G401 (cell line): Measurements from ENCODE around the gene FAM9A. TPM values are rescaled to one million over a fixed set of nuclear protein-coding genes. Genes with fewer than 3 reads are reported as not detected.

Experiments used
- DNase-seq: peaks from one replicate; pipeline ENCODE4 v3.0.0-alpha.2; 2015; ENCODE audit warnings: low spot score
- in situ Hi-C: cut with HindIII; loops from 2 replicates; pipeline ENCODE4 v1.10.0; 2016; ENCODE audit warnings: low sequenced_read_pairs, mixed read lengths
- total RNA-seq: library from RNA; depleted of rRNA; stranded (reverse); fragments of >200 nt; shearing (Covaris generic); gene quantifications from 2 replicates; pipeline ENCODE4 v1.2.3, GENCODE V29; 2014; rRNA removed

The FAM9A gene
- total RNA-seq = not detected in 2 replicates

DNA sequence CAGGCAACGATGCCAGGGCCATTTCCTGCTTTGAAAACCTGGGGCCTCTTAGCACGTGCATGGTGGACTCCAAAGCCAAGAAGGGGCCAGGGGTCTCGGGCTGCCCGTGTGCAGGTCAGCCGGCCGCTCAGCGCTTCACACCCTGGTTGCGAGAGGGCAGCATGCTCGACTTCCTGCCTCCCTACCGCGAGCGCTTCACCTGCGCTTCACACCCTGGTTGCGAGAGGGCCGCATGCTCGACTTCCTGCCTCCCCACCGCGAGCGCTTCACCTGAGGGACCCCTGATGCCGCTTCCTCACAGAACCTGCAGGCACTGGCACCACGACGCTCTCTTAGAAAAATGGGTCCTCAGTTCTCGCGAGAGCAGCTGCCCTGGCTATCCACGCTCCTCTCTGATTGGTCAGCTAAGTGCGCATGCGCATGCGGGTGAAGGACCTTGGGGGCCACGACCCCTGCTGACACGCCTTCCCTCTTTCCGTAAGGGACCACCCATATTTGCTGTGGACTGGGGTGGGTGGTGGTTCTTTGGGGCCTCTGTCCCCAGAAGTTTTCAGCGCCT lies at the start of gene FAM9A:
Gene FAM9A, minus strand, starts transcription at position 343 of the 559 bp plus-strand sequence. CDS start 1,212 bp downstream, outside the sequence.
- in situ Hi-C loops = no loop called here
- DNase-seq = no peak

DNA sequence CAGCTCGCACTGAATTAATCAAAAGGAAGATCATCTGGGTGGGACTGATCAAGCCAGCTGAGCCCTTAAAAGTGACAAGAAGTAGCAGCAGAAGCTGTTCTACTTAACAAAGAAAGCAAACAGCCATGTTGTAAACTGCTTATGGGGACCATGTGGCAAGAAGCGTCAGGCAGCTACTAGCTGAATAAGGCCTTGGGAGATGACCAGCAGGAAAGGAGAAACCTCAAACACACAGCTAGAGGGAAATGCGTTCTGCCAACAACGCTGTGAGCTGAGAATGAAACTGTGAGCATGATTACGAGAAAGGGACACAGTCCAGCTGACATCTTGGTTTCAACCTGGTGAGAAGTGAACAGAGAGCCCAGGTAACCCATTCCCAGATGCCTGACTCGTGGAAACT lies 49.3 kb upstream of the FAM9A start:
- in situ Hi-C loops = no loop called here
- peak; percentile 23 for DNase-seq

DNA sequence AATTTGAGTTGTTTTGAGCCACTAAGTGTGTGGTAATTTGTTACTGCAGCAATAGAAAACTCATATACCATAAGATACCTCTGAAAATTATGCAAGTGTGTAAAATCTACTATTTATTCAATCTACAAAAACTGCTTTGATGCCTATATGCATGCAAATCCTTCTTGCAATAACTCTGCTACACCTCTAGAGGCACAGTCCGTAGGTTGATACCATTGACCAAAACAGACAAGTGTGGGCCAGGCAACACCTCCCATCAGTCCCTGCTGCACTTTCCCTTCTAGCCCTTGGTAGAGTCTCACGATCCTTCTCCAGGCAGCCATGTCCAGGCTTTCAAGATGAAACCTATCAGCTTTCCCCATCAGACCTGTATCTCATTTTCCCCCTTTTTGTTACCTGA lies 48.8 kb upstream of the FAM9A start:
- DNase-seq = no peak
- in situ Hi-C loops = no loop called here

DNA sequence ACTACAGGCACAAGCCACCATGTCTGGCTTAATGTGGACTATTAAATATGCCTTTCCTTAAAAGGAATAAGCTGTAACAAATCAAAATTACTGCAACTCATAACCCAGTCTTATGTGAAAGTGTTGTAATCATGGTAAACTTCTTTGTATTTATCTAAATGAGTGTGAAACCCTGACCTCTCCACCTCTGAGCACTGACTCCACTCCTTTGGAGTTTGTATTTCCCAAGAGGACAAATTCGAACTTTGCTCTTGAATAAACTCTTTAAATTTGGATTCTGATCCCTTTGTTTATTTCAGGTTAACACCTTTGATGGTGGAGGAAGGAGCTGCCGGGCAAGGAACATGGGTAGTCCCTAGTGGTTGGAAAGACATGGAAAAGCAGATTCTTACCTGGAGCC lies 48.3 kb upstream of the FAM9A start:
- DNase-seq = no peak
- in situ Hi-C loops = no loop called here

DNA sequence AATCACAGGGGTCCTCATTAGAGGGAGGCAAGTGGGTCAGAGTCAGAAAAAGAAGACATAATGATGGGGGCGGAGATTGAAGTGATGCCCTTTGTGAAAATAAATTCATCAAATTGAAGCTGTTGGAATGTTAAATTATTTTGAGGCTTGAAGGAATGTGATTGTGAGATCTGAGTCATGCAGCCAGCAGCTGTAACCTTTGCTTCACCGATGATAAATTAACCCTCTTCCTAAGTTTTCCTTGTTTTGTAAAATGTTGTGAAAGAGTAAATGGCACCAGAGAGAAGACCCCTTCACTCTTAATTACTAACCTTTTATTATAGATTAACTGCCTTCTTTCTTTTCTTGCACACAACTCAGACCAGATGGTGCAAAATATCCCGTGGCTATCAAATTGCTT lies 47.7 kb upstream of the FAM9A start:
- no peak for DNase-seq
- in situ Hi-C loops = no loop called here

DNA sequence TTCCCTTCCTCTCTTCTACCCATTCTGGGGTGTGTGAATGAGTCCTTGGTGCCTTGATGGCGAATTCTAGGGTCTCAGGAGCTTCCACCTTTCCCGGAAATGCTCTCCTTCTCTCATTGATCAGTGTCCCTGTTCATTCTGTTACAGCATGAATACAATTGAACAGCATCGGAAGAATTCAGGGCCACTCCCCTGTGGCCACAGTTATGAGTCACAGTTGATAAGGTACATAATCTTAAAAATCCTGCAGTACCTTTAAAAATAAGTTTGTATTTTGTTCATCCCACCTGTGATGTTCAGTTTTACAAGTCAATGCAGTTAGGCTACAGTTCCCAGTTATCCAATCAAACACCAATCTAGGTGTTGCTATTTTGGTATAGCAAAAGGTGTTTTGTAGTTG lies 47.3 kb upstream of the FAM9A start:
- no peak for DNase-seq
- in situ Hi-C loops = no loop called here

DNA sequence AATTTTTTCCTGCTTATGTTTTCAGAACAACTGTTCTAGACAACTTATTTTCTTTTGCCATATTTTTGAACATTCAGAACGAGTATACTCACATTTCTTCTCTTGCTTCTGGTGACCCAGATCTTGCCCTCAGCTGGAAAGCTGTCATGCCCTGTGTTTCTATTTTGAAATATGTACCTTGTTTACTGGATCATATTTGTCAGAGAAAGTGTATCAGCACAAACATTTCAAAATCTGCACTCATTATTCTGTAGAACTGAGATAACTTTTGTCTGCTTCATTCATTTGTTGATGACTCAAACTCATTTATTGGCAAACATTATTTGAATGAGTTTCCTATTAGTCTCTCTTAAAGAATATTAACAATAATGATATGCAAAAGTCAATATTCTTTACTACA lies 46.2 kb upstream of the FAM9A start:
- in situ Hi-C loops = no loop called here
- DNase-seq = no peak

DNA sequence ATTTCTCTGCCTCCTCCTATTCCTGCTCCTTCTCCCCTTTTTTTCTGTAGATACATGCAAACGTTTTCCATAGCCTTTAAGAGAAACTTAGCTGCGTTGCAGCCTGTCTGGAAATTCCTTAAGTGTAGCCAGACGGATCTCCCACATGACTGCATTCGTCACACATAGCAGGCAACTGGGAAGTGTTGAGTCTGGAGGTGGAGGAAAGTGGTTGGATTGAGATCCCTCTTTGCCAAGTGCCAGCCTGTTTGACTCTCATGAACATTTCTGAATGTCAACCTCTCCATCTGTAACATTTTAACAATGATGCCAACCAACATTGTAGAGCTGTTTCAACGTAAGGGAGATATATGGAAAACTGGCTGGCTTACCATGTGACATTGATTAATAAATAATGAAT lies 45.1 kb upstream of the FAM9A start:
- no peak for DNase-seq
- in situ Hi-C loops = no loop called here

DNA sequence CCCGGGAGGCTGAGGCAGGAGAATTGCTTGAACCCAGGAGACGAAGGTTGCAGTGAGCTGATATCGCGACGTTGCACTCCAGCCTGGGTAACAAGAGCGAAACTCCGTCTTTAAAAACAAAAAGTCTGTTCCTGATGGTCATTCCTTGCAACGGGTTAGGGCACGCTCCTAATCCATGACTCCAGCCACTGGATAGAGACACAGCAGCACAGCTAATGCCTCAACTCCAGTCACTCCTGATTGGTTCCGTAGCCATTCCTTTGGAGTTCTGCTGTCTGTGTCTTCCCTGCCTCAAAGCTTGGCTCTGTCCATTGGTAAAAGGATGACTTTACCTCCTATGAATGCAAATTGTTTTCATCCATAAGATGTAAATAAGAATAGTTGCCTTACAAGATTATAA lies 44.3 kb upstream of the FAM9A start:
- in situ Hi-C loops = no loop called here

DNA sequence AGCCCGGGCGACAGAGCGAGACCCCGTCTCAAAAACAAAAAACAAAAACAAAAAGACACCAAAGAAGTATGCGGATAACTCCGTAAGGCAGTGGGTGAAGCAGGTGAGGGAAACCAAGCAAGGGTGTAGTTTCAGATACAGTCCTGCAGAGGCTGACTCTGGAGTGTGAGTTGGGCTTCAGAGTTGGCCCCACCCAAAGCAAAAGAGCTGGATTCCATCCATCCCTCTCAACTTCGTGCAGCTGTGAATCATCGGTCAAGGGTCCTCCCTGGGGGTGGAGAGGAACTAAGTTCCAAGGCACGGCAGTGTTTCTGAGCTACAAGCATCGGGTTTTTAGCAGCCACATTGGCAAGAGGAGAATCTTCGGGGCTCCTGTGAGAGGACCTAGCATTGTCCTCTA lies 43.9 kb upstream of the FAM9A start:
- in situ Hi-C loops = no loop called here
- DNase-seq = no peak

More for the DNA sequence above, 44.3 kb upstream of the FAM9A start:
- no peak for DNase-seq

DNA sequence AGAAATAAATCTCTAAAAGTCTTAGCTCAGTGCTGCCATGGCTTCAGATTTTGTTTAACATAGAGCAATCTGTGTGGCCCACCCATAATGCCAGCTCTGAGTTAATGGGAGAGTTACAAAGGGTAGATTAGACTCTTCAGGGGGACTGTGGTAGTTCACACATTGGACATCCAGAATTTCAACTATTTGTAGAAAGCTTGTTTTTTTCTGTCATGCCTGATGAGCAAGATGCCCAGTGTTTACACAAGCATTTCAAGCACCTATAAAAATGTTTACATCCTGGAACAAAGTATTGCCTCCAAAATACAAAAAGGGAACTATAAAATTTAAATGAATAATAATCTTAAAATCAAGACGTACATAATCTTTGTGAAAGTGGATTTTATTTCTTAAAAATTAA lies 43.0 kb upstream of the FAM9A start:
- in situ Hi-C loops = no loop called here
- no peak for DNase-seq

DNA sequence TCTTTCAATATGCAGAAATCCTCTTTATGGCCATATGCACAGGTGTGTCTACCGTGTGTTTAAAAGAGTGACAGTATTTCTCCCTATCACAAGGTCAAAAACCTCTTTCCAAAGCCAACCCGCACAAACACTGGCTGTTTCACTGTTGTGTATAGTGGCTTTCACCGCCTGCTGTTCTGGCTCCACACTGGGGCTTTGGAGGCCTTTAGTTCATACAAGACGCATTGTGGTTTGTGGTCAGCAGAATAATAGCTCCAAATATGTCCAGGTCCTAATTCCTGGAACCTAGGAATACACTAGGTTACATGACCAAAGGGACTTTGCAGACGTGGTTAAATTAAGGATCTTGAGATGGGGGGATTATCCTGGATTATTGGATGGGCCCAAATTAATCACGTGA lies 40.7 kb upstream of the FAM9A start:
- in situ Hi-C loops = no loop called here
- no peak for DNase-seq

DNA sequence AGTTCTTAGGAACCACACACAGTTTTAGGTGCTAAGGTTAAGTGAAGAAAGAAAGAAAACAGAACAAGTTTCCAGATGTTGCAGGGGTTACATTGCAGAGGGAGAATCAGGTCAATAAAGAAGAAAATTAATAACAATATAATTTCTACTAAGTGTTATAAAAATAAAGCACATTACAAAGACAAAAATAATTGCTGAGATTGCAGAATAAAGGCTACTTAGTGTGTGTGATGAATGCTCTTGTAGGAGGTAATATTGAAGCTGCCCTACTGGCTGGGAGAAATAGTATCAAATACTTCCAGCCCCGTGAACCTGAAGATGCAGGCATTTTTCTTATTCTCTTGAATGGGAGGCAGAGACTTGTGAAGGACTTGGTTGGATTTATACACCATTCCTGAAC lies 33.2 kb upstream of the FAM9A start:
- no peak for DNase-seq
- in situ Hi-C loops = no loop called here

DNA sequence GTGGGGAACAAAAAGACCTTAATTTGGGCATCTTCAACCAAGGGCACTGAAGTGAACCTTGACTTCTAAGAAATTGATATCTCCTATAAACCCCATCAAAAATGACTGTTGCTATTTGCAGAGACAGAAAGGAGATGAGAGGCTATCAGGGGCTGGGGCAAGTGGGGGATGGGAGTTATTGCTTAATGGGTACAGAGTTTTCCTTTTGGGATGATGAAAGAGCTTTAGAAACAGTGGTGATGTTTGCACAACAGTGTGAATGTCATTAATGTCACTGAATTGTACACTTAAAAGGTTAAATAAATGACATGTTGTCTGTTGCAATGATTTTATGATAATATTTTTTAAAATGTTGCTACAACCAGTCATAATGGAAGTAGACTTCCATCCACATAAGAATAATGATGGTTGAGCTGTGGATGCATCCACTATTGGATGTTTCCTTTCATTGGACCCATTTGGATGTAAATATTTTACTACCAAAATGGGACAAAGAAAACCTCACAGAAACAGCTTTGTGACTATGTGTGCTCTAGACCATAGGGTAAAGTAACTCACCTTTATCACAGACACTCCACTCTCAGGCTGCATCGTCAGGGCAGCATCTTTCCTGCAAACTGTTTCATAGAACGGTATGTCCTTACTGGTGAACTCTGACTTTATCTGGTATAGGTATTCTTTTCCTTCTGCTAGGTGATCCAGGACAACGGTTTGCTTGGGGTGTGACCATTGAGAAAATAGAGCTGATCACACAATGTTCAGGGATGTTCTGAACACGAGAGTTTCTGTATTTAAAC lies 31.6 kb upstream of the FAM9A start:
- in situ Hi-C loops = no loop called here
- no peak for DNase-seq

DNA sequence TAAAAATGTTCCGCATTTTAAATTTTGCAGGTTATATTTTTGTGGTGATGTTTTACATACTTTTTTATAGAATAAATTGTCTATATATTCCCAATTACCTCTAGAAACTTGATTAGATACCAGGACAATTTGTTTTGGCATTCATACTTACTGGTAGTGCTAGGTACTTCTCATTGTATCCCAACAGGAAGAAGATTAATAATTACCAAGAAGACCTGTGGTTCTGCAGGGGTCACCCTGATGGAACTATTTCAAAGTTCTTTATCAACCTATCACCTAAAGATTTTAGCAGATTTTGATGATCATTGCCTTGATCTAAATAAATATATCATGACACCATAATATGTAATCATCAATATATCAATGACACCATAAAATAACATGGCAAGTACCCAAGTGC lies 22.5 kb upstream of the FAM9A start:
- in situ Hi-C loops = no loop called here
- DNase-seq = no peak

DNA sequence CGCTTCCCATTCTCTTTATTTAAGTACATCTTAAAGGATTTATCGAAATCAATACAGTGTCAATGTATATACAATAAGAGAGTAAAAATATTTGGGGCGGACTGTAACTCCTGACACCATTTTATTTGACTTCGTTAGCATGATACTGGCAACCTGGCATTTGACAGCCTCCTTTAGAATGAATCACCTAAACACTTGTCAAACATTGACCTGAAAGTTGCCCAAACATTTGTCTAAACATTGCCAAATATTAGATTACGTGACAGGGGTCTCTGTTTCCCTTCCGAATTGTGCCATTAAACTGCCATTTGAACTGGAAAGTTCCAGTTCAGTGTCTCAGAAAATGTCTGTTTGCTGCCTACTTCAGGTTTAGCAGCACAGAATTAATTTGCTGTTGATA lies 20.8 kb upstream of the FAM9A start:
- in situ Hi-C loops = no loop called here
- no peak for DNase-seq

DNA sequence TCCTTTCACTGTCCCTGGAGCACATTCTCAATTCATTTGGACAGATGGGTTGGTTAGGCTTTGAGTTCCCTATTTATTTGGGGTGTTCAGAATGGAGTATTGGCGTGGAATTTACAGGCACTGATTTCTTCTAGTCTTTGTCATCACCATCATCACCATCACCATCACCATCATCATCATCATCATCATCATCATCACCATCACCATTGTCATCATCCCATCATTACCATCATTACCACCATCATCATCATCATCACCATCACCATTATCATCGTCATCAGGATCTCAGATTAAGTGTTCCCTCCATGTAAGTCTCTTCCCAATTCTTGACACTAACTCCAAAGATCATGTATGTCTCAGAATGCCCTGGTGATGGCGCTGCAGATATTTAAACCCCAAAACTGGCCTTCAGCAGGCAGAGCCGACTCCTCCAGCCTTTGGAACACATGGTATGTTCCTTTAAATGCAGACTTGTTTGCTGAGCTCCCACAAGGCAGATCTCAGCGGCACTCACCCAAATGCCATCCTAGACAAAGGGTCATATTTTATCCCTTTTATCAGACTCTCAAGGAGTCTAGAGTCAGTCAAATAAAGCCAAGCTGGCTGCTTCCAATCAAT lies 19.8 kb upstream of the FAM9A start:
- in situ Hi-C loops = no loop called here
- DNase-seq = no peak

DNA sequence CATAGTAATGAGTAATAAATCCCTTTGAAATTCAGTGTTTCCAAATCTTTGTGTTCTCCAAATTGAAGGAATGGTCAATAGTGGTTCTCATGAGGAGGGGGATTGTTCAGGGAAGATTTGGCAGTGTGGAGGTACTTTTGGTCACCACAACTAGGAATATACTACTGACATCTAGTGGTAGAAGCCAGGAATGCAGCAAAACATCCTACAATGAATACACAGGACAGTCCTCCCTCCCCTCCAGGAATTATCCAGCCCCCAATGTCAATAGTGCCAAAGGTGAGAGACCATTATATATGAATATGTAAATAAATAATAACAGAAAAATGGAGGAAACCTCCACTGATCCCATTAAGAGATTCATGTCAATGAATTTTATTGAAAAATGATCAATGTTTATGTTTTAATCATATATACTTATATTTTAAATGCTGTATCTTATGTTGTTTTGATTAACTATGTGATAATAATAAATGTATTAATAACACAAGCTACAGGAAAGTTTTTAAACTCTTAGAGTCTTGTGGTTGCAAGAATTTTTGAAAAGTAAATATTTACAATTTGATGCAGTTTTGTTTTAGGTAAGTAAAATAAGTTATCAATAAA lies 14.4 kb upstream of the FAM9A start:
- DNase-seq = peak; percentile 41
- in situ Hi-C loops = no loop called here

DNA sequence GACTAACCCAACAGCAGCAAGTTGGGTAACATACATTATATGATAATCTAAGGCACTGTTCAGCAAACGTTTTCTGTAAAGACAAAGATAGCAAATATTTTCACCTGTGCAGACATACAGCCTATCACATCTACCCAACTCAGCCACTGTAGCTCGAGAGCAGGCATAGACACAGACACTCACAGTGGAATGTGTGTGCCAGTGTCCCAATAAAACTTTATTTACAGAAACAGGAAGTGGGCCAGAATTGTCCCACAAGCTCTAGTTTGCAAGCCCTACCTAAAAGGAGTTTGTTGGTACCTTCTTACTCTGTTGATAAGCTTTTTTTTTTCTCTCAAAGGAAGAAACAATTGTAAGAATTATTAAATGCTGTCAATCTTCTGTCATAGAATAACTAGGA lies 11.9 kb upstream of the FAM9A start:
- in situ Hi-C loops = no loop called here
- DNase-seq = no peak

DNA sequence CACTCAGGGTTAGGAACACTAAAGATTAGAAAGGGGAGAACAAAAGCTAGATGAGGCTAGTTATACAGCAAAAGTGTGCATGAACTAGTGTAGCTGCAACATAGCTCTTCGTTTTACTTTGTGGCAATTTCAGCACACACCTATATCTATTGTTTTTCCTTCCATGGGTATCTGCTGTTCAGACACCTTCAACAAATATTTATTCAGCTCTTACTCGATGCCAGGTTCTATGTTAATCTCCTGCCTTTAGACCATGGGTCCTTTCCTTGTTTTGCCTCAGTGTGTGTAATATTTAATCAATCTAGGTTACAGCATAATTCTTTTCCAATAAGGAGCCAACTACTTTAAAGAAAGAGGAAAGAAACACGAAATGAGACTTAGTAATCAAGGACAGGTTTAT lies 10.4 kb upstream of the FAM9A start:
- in situ Hi-C loops = no loop called here
- DNase-seq = no peak
